OCI-LY3 (cell line): Measurements from ENCODE around the gene STIMATE.
A peak's percentile ranks its signal among the peaks of the same experiment; 100 is the strongest.

Experiments
- H2AFZ ChIP-seq: fragments of 200-600, 300-600 bp; shearing (Covaris generic); 2 replicates; pipeline ENCODE4 v1.6.0; 2014; ENCODE audit warnings: antibody characterized with exemption, low read depth, low read length
- H3K27ac ChIP-seq: fragments of 200-600, 300-600 bp; sonication (generic); 2 replicates; pipeline ENCODE4 v1.5.1; 2014; ENCODE audit warnings: mild to moderate bottlenecking, low read length, moderate library complexity, mixed read lengths
- H3K27me3 ChIP-seq: fragments of 200-600, 300-600 bp; sonication (generic); 2 replicates; pipeline ENCODE4 v1.6.1; 2014; ENCODE audit warnings: low read depth, low read length, mixed read lengths
- H3K36me3 ChIP-seq: fragments of 200-600, 300-600 bp; sonication (generic); replicated peaks from 2 replicates; pipeline ENCODE3; 2014; ENCODE audit warnings: low read depth, low read length, mixed read lengths
- H3K4me1 ChIP-seq: fragments of 300-600, 200-600 bp; sonication (generic); 2 replicates; pipeline ENCODE4 v1.6.1; 2014; ENCODE audit warnings: low read length, mixed read lengths
- H3K4me2 ChIP-seq: fragments of 200-600, 300-600 bp; sonication (generic); 2 replicates; pipeline ENCODE4 v1.6.1; 2014; ENCODE audit warnings: low read length, mixed read lengths
- H3K4me3 ChIP-seq: fragments of 300-600, 200-600 bp; sonication (generic); 2 replicates; pipeline ENCODE4 v1.5.1; 2014; ENCODE audit warnings: antibody characterized with exemption, mild to moderate bottlenecking, low read length, moderate library complexity
- H3K79me2 ChIP-seq: fragments of 300-600, 200-600 bp; shearing (Covaris generic); 2 replicates; pipeline ENCODE4 v1.6.1; 2014; ENCODE audit warnings: mild to moderate bottlenecking, low read length, mixed read lengths
- H3K9ac ChIP-seq: fragments of 300-600, 200-600 bp; shearing (Covaris generic); 2 replicates; pipeline ENCODE4 v1.6.0; 2014; ENCODE audit warnings: mild to moderate bottlenecking, low read length, moderate library complexity
- H3K9me3 ChIP-seq: fragments of 200-600, 300-600 bp; shearing (Covaris generic); 2 replicates; pipeline ENCODE4 v1.6.1; 2014; ENCODE audit warnings: low read length, mixed read lengths; ENCODE audit not compliant: insufficient read depth
- H4K20me1 ChIP-seq: fragments of 200-600, 300-600 bp; sonication (generic); 2 replicates; pipeline ENCODE4 v1.6.1; 2016; ENCODE audit warnings: low read length, mixed read lengths; ENCODE audit not compliant: insufficient read depth
- EZH2phosphoT487 ChIP-seq: fragments of 200-600 bp; shearing (Covaris generic); IDR thresholded peaks from 2 replicates; pipeline ENCODE4 v1.6.1; 2018; ENCODE audit warnings: antibody characterized with exemption, mixed run types, low read depth
- TF ChIP-seq, protein P1 (sequence below): fragments of 200-600, 300-600 bp; sonication (generic); IDR thresholded peaks from 2 replicates; pipeline ENCODE4 v1.5.1; 2014; ENCODE audit warnings: antibody characterized with exemption, low read length, low read depth

STIMATE gene

DNA sequence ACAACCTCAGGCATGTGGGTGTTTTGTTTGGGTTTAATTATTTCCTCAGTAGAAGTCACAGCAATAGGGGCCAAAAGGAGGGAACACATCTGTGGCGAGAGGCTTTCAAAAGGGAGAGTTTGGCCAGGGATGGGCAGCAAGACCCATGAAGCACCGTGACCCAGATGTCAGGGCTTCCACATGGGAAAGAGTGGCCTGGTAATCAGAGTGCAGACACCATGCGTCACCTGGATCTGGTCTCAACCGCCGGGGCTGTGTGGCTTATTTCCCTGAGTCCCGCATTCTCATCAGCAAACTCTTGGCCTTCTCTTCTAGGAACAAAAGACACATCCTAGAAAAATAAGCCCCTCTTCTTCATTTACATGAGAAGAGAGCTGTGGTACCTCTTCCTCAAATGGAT lies 50.1 kb downstream of the STIMATE start:
- H3K4me2 ChIP-seq: no peak overlapping the region

DNA sequence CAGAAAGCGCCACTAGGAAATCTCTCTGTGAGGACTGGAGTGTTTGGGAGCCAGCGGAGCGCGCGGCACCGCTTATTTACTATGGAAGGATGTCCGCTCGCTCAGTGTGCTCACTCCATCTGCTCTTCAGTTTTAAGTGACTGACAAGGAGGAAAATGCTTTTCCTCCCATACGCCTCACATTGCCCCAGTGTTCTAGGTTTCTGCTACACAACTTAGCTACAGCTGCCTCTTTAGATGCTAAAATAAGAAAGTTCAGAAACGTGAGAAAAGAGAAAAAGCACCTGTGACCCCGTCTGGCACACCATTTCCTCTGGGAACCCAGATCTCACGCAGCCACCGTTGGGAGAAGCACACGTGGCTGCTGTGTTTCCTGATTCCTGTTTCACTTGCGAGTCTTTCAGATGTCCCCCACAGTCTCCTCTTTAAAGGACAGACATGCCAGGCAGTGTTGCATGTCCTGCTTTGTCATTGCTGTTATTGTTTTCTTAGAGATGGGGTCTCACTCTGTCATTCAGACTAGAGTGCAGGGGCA lies 50.8 kb downstream of the STIMATE start:
- no peak for TF ChIP-seq EZH2phosphoT487
- TF ChIP-seq, protein P1, sequence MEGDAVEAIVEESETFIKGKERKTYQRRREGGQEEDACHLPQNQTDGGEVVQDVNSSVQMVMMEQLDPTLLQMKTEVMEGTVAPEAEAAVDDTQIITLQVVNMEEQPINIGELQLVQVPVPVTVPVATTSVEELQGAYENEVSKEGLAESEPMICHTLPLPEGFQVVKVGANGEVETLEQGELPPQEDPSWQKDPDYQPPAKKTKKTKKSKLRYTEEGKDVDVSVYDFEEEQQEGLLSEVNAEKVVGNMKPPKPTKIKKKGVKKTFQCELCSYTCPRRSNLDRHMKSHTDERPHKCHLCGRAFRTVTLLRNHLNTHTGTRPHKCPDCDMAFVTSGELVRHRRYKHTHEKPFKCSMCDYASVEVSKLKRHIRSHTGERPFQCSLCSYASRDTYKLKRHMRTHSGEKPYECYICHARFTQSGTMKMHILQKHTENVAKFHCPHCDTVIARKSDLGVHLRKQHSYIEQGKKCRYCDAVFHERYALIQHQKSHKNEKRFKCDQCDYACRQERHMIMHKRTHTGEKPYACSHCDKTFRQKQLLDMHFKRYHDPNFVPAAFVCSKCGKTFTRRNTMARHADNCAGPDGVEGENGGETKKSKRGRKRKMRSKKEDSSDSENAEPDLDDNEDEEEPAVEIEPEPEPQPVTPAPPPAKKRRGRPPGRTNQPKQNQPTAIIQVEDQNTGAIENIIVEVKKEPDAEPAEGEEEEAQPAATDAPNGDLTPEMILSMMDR: no peak
- H2AFZ ChIP-seq: no peak overlapping the region
- H3K27ac ChIP-seq: no peak overlapping the region

More for the DNA sequence above, 50.1 kb downstream of the STIMATE start:
- no peaks in the 10 kb centered on the region for H3K79me2 ChIP-seq
- H3K27me3 ChIP-seq: no peaks in the 10 kb centered on the region
- no peaks in the 10 kb centered on the region for H3K9me3 ChIP-seq
- H3K27ac ChIP-seq: no peak overlapping the region
- H3K36me3 ChIP-seq: no peaks in the 10 kb centered on the region
- TF ChIP-seq, protein P1: no peak
- no peak for TF ChIP-seq EZH2phosphoT487
- no peaks in the 10 kb centered on the region for H3K4me1 ChIP-seq
- no peaks in the 10 kb centered on the region for H4K20me1 ChIP-seq
- no peak overlapping the region for H3K4me3 ChIP-seq
- no peak overlapping the region for H3K9ac ChIP-seq
- H2AFZ ChIP-seq: no peak overlapping the region

DNA sequence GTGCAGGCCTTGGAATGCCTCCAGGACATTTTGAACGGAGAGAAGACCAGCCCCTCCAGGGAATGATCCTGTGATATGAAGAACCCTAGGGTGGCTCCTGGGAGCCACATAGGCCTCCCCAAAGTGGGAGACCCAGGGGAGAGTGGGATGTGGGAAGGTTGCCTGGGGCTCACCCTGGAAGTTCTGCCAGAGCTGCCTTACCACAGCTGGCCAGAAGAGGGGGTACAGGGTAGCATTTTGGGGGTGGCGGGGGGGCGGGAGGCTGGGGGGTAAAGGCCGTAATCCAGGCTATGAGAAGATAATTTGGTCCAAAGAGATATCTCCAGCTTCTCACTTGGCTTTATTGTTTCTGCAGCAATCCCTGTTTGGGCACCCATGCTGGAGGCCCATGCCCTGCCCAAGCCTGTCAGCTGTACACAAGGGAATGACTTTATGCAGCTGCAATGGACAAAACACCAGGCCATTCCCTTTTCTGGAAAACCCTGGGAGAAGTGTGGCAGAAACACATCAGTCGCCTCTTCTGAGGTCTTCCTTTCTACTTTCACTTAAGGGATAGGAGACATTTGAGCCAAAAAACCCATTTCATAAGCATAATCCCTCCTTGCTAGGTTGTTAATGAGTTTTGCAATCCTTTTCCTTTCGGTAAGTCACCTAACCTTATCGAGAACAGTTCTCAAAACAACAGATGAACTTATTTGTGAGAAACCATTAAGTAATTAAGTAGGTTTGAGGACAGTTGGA lies 51.5 kb downstream of the STIMATE start:
- H4K20me1 ChIP-seq: no peaks in the 10 kb centered on the region
- H3K9ac ChIP-seq: no peak overlapping the region
- no peak overlapping the region for H3K27ac ChIP-seq
- H3K36me3 ChIP-seq: no peaks in the 10 kb centered on the region
- no peak overlapping the region for H3K4me2 ChIP-seq
- no peaks in the 10 kb centered on the region for H3K9me3 ChIP-seq
- no peaks in the 10 kb centered on the region for H3K27me3 ChIP-seq
- no peaks in the 10 kb centered on the region for H3K79me2 ChIP-seq
- H3K4me1 ChIP-seq: peaks cover 9% of the 10 kb centered on the region
- TF ChIP-seq, protein P1: peak; percentile 64
- no peak for TF ChIP-seq EZH2phosphoT487
- H3K4me3 ChIP-seq: no peak overlapping the region
- H2AFZ ChIP-seq: no peak overlapping the region

More for the DNA sequence above, 50.8 kb downstream of the STIMATE start:
- H3K27me3 ChIP-seq: no peaks in the 10 kb centered on the region
- H3K79me2 ChIP-seq: no peaks in the 10 kb centered on the region
- no peak overlapping the region for H3K4me3 ChIP-seq
- H4K20me1 ChIP-seq: no peaks in the 10 kb centered on the region
- H3K4me2 ChIP-seq: no peak overlapping the region
- H3K4me1 ChIP-seq: peaks cover 3% of the 10 kb centered on the region
- H3K9ac ChIP-seq: no peak overlapping the region
- no peaks in the 10 kb centered on the region for H3K36me3 ChIP-seq
- H3K9me3 ChIP-seq: no peaks in the 10 kb centered on the region

DNA sequence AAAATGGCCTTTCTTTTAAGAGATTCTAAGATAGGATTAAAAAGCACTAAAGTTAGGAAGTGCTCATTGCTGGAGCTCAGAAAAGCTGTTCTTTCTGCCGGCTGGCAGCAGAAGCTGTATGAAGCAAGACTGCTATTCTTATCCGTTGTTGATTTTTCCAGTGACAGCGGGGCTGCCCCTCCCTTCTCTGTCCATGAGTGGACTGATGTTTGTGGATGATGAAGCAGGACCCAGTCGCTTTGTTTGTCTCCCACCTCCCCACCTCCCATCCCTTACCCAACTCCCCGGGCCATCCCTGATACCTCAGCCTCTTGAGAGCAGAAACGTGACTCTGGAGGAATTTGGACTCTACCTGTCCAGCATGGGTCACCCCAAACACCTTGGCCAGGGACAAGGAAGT lies 52.2 kb downstream of the STIMATE start:
- Histone ChIP-seq H3K27ac (no peak overlapping the region), H2AFZ (no peak overlapping the region), H3K4me1 (peaks cover 11% of the 10 kb centered on the region), H3K9me3 (no peaks in the 10 kb centered on the region), H3K4me3 (no peak overlapping the region), H3K9ac (no peak overlapping the region), H3K79me2 (no peaks in the 10 kb centered on the region), H4K20me1 (no peaks in the 10 kb centered on the region), H3K4me2 (no peak overlapping the region), H3K27me3 (no peaks in the 10 kb centered on the region), H3K36me3 (no peaks in the 10 kb centered on the region)
- no peak for TF ChIP-seq EZH2phosphoT487
- TF ChIP-seq, protein P1: no peak
